Nephron (organoid): Measurements from ENCODE around the gene CYP4F11.
"Not testable (repeated sequence)": the region's sequence is repeated elsewhere in the genome, so short reads cannot be mapped to it uniquely, and the experiment has no call there.

Experiments
- H3K27ac Mint-ChIP-seq, 3 experiments: 2 replicates each; pipeline ENCODE4 v1.8.0; 2020; ENCODE audit warnings: mixed read lengths in 3 of 3, mild to moderate bottlenecking in 2 of 3, moderate library complexity in 1 of 3
- H3K27me3 Mint-ChIP-seq: 2 replicates; pipeline ENCODE4 v1.8.0; 2021; ENCODE audit warnings: low read depth, mild to moderate bottlenecking, moderate library complexity, mixed read lengths
- H3K36me3 Mint-ChIP-seq: 2 replicates; pipeline ENCODE4 v1.8.0; 2020; ENCODE audit warnings: low read depth, mixed read lengths
- H3K4me1 Mint-ChIP-seq: 2 replicates; pipeline ENCODE4 v1.8.0; 2020; ENCODE audit warnings: mixed read lengths
- H3K4me3 Mint-ChIP-seq, 3 experiments: 2 replicates each; pipeline ENCODE4 v1.8.0; 2020; ENCODE audit warnings: mild to moderate bottlenecking in 3 of 3, mixed read lengths in 3 of 3, moderate library complexity in 2 of 3
- H3K9me3 Mint-ChIP-seq: 2 replicates; pipeline ENCODE4 v1.8.0; 2020; ENCODE audit warnings: mixed read lengths
- TF ChIP-seq, protein P1 (sequence below), 3 experiments: fragments of 200-600 bp; sonication (generic); IDR thresholded peaks; one replicate each; pipeline ENCODE4 v1.5.0; 2021; ENCODE audit warnings: antibody characterized with exemption in 3 of 3; ENCODE audit not compliant: unreplicated experiment in 3 of 3

The CYP4F11 gene

GRCh38 chr19:15893477-15893876, 40.9 kb downstream of the CYP4F11 start:
- Mint-ChIP-seq H3K9me3 (peaks cover 40% of the 10 kb centered on the region), H3K27me3 (no peaks in the 10 kb centered on the region), H3K4me1 (no peaks in the 10 kb centered on the region), H3K27ac (no peak overlapping the region), H3K36me3 (no peaks in the 10 kb centered on the region), H3K4me3 (no peak overlapping the region)
- TF ChIP-seq, protein P1, sequence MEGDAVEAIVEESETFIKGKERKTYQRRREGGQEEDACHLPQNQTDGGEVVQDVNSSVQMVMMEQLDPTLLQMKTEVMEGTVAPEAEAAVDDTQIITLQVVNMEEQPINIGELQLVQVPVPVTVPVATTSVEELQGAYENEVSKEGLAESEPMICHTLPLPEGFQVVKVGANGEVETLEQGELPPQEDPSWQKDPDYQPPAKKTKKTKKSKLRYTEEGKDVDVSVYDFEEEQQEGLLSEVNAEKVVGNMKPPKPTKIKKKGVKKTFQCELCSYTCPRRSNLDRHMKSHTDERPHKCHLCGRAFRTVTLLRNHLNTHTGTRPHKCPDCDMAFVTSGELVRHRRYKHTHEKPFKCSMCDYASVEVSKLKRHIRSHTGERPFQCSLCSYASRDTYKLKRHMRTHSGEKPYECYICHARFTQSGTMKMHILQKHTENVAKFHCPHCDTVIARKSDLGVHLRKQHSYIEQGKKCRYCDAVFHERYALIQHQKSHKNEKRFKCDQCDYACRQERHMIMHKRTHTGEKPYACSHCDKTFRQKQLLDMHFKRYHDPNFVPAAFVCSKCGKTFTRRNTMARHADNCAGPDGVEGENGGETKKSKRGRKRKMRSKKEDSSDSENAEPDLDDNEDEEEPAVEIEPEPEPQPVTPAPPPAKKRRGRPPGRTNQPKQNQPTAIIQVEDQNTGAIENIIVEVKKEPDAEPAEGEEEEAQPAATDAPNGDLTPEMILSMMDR (IDR thresholded peaks at IDR 0.05; ENCODE audit: unreplicated experiment in 3 of 3), result no peak

DNA sequence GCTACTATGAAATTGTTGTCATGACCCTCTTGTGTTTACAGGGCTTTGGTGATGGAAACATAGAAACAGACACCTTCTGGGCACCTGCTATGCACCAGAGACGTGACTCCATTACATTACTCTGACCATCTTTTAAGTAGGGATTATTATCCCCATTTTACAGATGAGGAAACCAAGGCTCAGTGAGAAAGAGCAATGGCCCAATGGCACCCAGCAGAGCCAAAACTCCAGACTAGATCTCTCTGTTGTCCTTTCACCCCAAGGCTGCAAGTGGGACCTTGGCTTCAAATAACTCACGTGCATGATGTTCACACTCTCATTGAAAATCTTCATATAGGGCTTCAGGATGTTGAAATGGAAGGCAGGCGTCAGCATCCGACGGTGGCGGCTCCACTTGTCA, 42.3 kb downstream of the CYP4F11 start:
- Mint-ChIP-seq H3K9me3 (peaks cover 34% of the 10 kb centered on the region), H3K27me3 (no peaks in the 10 kb centered on the region), H3K4me3 (no peak overlapping the region), H3K4me1 (no peaks in the 10 kb centered on the region), H3K27ac (no peak overlapping the region), H3K36me3 (no peaks in the 10 kb centered on the region)
- TF ChIP-seq, protein P1 (IDR thresholded peaks at IDR 0.05; ENCODE audit: unreplicated experiment in 3 of 3), result no peak

GRCh38 chr19:15891434-15891833, 42.9 kb downstream of the CYP4F11 start:
- peaks cover 29% of the 10 kb centered on the region for H3K9me3 Mint-ChIP-seq
- TF ChIP-seq, protein P1 (IDR thresholded peaks at IDR 0.05; ENCODE audit: unreplicated experiment in 3 of 3), result no peak
- no peak overlapping the region for H3K4me3 Mint-ChIP-seq
- no peaks in the 10 kb centered on the region for H3K36me3 Mint-ChIP-seq
- H3K27ac Mint-ChIP-seq, result no peak overlapping the region
- H3K4me1 Mint-ChIP-seq, result no peaks in the 10 kb centered on the region
- H3K27me3 Mint-ChIP-seq, result no peaks in the 10 kb centered on the region

- peaks cover 14% of the 10 kb centered on the region for H3K9me3 Mint-ChIP-seq
- H3K27me3 Mint-ChIP-seq, H3K4me1 Mint-ChIP-seq, H3K4me3 Mint-ChIP-seq, H3K36me3 Mint-ChIP-seq, H3K27ac Mint-ChIP-seq: not testable (repeated sequence)
These were observed 45.0 kb downstream of the CYP4F11 start for GRCh38 chr19:15889339-15889738.

GRCh38 chr19:15885919-15886318, 48.4 kb downstream of the CYP4F11 start:
- TF ChIP-seq, protein P1 (IDR thresholded peaks at IDR 0.05; ENCODE audit: unreplicated experiment in 3 of 3), result no peak
- Mint-ChIP-seq H3K27ac (no peak overlapping the region), H3K9me3 (peaks cover 8% of the 10 kb centered on the region), H3K27me3 (peaks cover 5% of the 10 kb centered on the region), H3K4me3 (no peak overlapping the region), H3K36me3 (no peaks in the 10 kb centered on the region), H3K4me1 (no peaks in the 10 kb centered on the region)

DNA sequence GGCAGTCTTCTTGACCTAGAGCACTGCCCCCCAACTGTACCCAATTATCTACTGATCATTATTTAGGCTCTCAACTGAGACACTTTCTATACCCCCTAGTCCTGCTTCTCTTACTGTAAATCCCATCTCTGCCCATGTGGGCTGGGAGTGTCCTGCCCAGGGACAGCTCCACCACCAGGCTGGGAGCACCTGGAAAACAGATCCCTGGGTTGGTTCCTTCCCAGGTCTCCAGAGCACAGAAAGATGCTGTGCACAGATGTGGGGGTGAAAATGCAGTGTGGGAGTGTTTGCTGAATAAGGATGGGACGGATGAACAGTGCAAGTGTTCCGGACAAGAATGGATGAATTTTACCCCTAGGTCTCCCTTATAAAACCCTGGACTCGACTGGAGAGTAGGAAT, 49.2 kb downstream of the CYP4F11 start:
- no peak overlapping the region for H3K27ac Mint-ChIP-seq
- H3K9me3 Mint-ChIP-seq, result peaks cover 11% of the 10 kb centered on the region
- TF ChIP-seq, protein P1 (IDR thresholded peaks at IDR 0.05; ENCODE audit: unreplicated experiment in 3 of 3), result no peak
- no peak overlapping the region for H3K4me3 Mint-ChIP-seq
- no peaks in the 10 kb centered on the region for H3K36me3 Mint-ChIP-seq
- H3K4me1 Mint-ChIP-seq, result no peaks in the 10 kb centered on the region
- H3K27me3 Mint-ChIP-seq, result peaks cover 5% of the 10 kb centered on the region

GRCh38 chr19:15883329-15883728, 51.0 kb downstream of the CYP4F11 start:
- H3K27ac Mint-ChIP-seq, H3K27me3 Mint-ChIP-seq, H3K4me3 Mint-ChIP-seq, H3K36me3 Mint-ChIP-seq, H3K4me1 Mint-ChIP-seq: not testable (repeated sequence)
- peaks cover 18% of the 10 kb centered on the region for H3K9me3 Mint-ChIP-seq
